NT2/D1 (cell line): ENCODE results near the gene EPHA2.
"Not testable (repeated sequence)": the region's sequence is repeated elsewhere in the genome, so short reads cannot be mapped to it uniquely, and the experiment has no call there.

ENCODE experiments used
- DNase-seq: peaks from one replicate; pipeline ENCODE4 v3.0.0-alpha.2; 2011; ENCODE audit warnings: low read depth, low spot score
- H3K27me3 ChIP-seq: 2 replicates; pipeline ENCODE4 v1.6.0; 2011; ENCODE audit warnings: mild to moderate bottlenecking; ENCODE audit not compliant: insufficient read length, insufficient read depth
- H3K36me3 ChIP-seq: 2 replicates; pipeline ENCODE4 v1.6.1; 2011; ENCODE audit warnings: mild to moderate bottlenecking, low read length, mixed read lengths; ENCODE audit not compliant: insufficient read depth, insufficient read length
- H3K4me1 ChIP-seq: 2 replicates; pipeline ENCODE4 v1.5.1; 2011; ENCODE audit not compliant: insufficient read depth, insufficient read length
- H3K4me3 ChIP-seq: 2 replicates; pipeline ENCODE4 v1.5.1; 2011; ENCODE audit warnings: low read depth; ENCODE audit not compliant: insufficient read length
- H3K9ac ChIP-seq: 2 replicates; pipeline ENCODE4 v1.6.0; 2011; ENCODE audit warnings: low read depth; ENCODE audit not compliant: insufficient read length
- H3K9me3 ChIP-seq: 2 replicates; pipeline ENCODE4 v1.5.1; 2011; ENCODE audit warnings: mild to moderate bottlenecking, low read length; ENCODE audit not compliant: insufficient read depth
- SUZ12 ChIP-seq: IDR thresholded peaks from 2 replicates; pipeline ENCODE4 v1.6.1; 2011; ENCODE audit not compliant: insufficient read length, insufficient read depth; ENCODE audit errors: extremely low read depth
- YY1 ChIP-seq: IDR thresholded peaks from 2 replicates; pipeline ENCODE4 v1.6.1; 2011; ENCODE audit not compliant: insufficient read length, insufficient read depth
- ZNF274 ChIP-seq: IDR thresholded peaks from 2 replicates; pipeline ENCODE4 v1.6.1; 2011; ENCODE audit warnings: mild to moderate bottlenecking, low read depth, low read length

EPHA2 gene

GRCh38 chr1:16170283-16170673 lies 14.4 kb upstream of the EPHA2 start:
- no peak for TF ChIP-seq SUZ12
- Histone ChIP-seq H3K27me3 (no peaks in the 10 kb centered on the region), H3K9me3 (no peaks in the 10 kb centered on the region), H3K4me3 (no peak overlapping the region), H3K4me1 (peaks cover 23% of the 10 kb centered on the region), H3K9ac (no peak overlapping the region), H3K36me3 (no peaks in the 10 kb centered on the region)
- no peak for DNase-seq

DNA sequence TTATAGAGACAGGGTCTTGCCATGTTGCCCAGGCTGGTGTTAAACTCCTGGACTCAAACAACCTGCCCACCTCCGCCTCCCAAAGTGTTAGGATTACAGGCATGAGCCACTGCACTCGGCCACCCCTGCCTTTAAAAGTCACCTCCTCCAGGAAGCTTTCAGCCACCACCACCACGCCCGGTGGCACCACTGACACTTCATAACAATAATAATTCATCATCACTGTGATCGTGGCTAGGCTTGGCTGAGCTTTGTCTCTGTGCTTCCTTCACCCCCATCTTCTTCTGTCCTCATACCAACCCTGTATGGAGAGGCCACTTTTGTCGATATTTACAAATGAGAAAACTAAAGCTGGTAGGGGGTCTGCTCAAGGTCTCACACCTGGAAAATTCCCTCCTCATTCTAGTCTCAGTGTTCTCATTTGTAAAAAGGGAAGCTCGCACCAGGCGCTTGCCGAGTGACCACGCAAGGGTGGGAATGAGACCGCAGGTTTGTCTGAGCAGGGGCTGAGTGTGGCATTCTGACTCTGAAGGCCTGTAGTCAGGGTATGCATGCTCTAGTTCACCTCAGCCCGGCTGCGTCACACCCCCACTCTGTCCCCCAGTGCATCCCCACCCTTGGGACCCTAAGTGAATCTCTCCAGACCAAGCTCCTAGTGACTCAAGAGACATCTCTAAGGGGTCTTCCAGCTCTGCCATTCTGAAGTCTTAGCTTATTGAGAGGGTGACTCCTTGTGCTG lies 12.9 kb upstream of the EPHA2 start:
- DNase-seq, result no peak
- H3K4me1 ChIP-seq, result peaks cover 17% of the 10 kb centered on the region
- H3K9ac ChIP-seq, result no peak overlapping the region
- no peak overlapping the region for H3K4me3 ChIP-seq
- H3K36me3 ChIP-seq, result no peaks in the 10 kb centered on the region
- no peaks in the 10 kb centered on the region for H3K27me3 ChIP-seq
- TF ChIP-seq SUZ12, result no peak
- TF ChIP-seq YY1, result no peak
- TF ChIP-seq ZNF274, result no peak
- H3K9me3 ChIP-seq, result no peaks in the 10 kb centered on the region

- H3K27me3 ChIP-seq, H3K9me3 ChIP-seq, H3K36me3 ChIP-seq, H3K9ac ChIP-seq, DNase-seq: not testable (repeated sequence)
- peaks cover 11% of the 10 kb centered on the region for H3K4me1 ChIP-seq
- peak overlapping the region; percentile 8 for H3K4me3 ChIP-seq
These were observed 12.3 kb upstream of the EPHA2 start for GRCh38 chr1:16168144-16168495.

- Histone ChIP-seq H3K4me1 (peaks cover 9% of the 10 kb centered on the region), H3K27me3 (no peaks in the 10 kb centered on the region), H3K36me3 (no peaks in the 10 kb centered on the region), H3K9ac (peak overlapping the region; percentile 14), H3K4me3 (peak overlapping the region; percentile 27), H3K9me3 (no peaks in the 10 kb centered on the region)
- peak; percentile 78 for DNase-seq
- TF ChIP-seq ZNF274, result no peak
- no peak for TF ChIP-seq YY1
- TF ChIP-seq SUZ12, result no peak
These were observed 11.7 kb upstream of the EPHA2 start for GRCh38 chr1:16167331-16168143.

GRCh38 chr1:16166117-16166516 lies 10.2 kb upstream of the EPHA2 start:
- Histone ChIP-seq H3K9me3 (no peaks in the 10 kb centered on the region), H3K36me3 (no peaks in the 10 kb centered on the region), H3K9ac (no peak overlapping the region), H3K4me1 (peaks cover 4% of the 10 kb centered on the region), H3K4me3 (no peak overlapping the region), H3K27me3 (peaks cover 11% of the 10 kb centered on the region)
- TF ChIP-seq SUZ12 (no peak), YY1 (no peak), ZNF274 (no peak)
- no peak for DNase-seq

GRCh38 chr1:16165548-16165947 lies 9.7 kb upstream of the EPHA2 start:
- no peak overlapping the region for H3K4me3 ChIP-seq
- H3K36me3 ChIP-seq, result no peaks in the 10 kb centered on the region
- DNase-seq, result no peak
- peak overlapping the region; percentile 21 for H3K9ac ChIP-seq
- no peaks in the 10 kb centered on the region for H3K9me3 ChIP-seq
- peaks cover 4% of the 10 kb centered on the region for H3K4me1 ChIP-seq
- peaks cover 11% of the 10 kb centered on the region for H3K27me3 ChIP-seq
- TF ChIP-seq YY1, result no peak
- no peak for TF ChIP-seq ZNF274
- TF ChIP-seq SUZ12, result no peak

GRCh38 chr1:16165073-16165364 lies 9.2 kb upstream of the EPHA2 start:
- no peak for TF ChIP-seq YY1
- TF ChIP-seq ZNF274, result no peak
- TF ChIP-seq SUZ12, result no peak
- Histone ChIP-seq H3K9ac (no peak overlapping the region), H3K4me1 (peaks cover 4% of the 10 kb centered on the region)

More at GRCh38 chr1:16165073-16165364, 9.2 kb upstream of the EPHA2 start:
- Histone ChIP-seq H3K4me3 (no peak overlapping the region), H3K9me3 (no peaks in the 10 kb centered on the region), H3K36me3 (no peaks in the 10 kb centered on the region), H3K27me3 (peaks cover 11% of the 10 kb centered on the region)
- no peak for DNase-seq
